Loucy (cell line): ENCODE measurements around the gene AKAP13.

ENCODE experiments used
- H2AFZ ChIP-seq: fragments of 200-600 bp; sonication (generic); 2 replicates; pipeline ENCODE4 v1.6.0; 2016; ENCODE audit warnings: antibody characterized with exemption, mild to moderate bottlenecking, low read length, moderate library complexity
- H3F3A ChIP-seq: fragments of 200-600 bp; 2 replicates; pipeline ENCODE4 v1.6.0; 2016; ENCODE audit warnings: antibody characterized with exemption, low read depth, mild to moderate bottlenecking
- H3K27me3 ChIP-seq: fragments of 200-600 bp; sonication (generic); 2 replicates; pipeline ENCODE4 v1.6.1; 2014; ENCODE audit warnings: low read length, mild to moderate bottlenecking; ENCODE audit not compliant: insufficient read depth, poor library complexity, severe bottlenecking
- H3K36me3 ChIP-seq: fragments of 200-600 bp; sonication (generic); 2 replicates; pipeline ENCODE4 v1.6.1; 2016; ENCODE audit warnings: low read length; ENCODE audit not compliant: insufficient read depth
- H3K4me1 ChIP-seq: fragments of 200-600 bp; sonication (generic); 2 replicates; pipeline ENCODE4 v1.5.1; 2014; ENCODE audit warnings: low read length, mild to moderate bottlenecking; ENCODE audit not compliant: insufficient read depth, poor library complexity, severe bottlenecking
- H3K4me2 ChIP-seq: fragments of 200-600 bp; sonication (generic); 2 replicates; pipeline ENCODE4 v1.6.0; 2014; ENCODE audit warnings: antibody characterized with exemption, low read length, low read depth, mild to moderate bottlenecking; ENCODE audit not compliant: poor library complexity, severe bottlenecking
- H3K4me3 ChIP-seq: fragments of 200-600 bp; sonication (generic); 2 replicates; pipeline ENCODE4 v1.5.1; 2014; ENCODE audit warnings: low read length, mild to moderate bottlenecking, mixed read lengths; ENCODE audit not compliant: poor library complexity, severe bottlenecking
- H3K79me2 ChIP-seq: fragments of 200-600 bp; sonication (generic); 2 replicates; pipeline ENCODE4 v1.6.1; 2014; ENCODE audit warnings: low read length; ENCODE audit not compliant: insufficient read depth
- H3K9ac ChIP-seq: fragments of 200-600 bp; sonication (generic); 2 replicates; pipeline ENCODE4 v1.6.0; 2014; ENCODE audit warnings: mild to moderate bottlenecking, low read depth, low read length, moderate library complexity; ENCODE audit not compliant: poor library complexity, severe bottlenecking
- H3K9me2 ChIP-seq: fragments of 200-600 bp; sonication (generic); replicated peaks from 2 replicates; pipeline ENCODE4 v1.6.1; 2016; ENCODE audit warnings: low read depth, low read length, mixed read lengths
- H3K9me3 ChIP-seq: fragments of 200-600 bp; sonication (generic); 2 replicates; pipeline ENCODE4 v1.6.1; 2014; ENCODE audit warnings: mild to moderate bottlenecking, antibody characterized with exemption, low read length, low read depth; ENCODE audit not compliant: insufficient read depth
- H4K20me1 ChIP-seq: fragments of 200-600 bp; sonication (generic); 2 replicates; pipeline ENCODE4 v1.6.0; 2014; ENCODE audit warnings: antibody characterized with exemption, low read length, mild to moderate bottlenecking; ENCODE audit not compliant: insufficient read depth, poor library complexity, severe bottlenecking
- CTCF ChIP-seq: fragments of 200-600 bp; sonication (generic); conservative IDR thresholded peaks from 2 replicates; pipeline ENCODE4 v1.5.1; 2014; ENCODE audit warnings: mild to moderate bottlenecking, antibody characterized with exemption, low read length
- EZH2phosphoT487 ChIP-seq: fragments of 200-600 bp; IDR thresholded peaks from 2 replicates; pipeline ENCODE4 v1.6.1; 2018; ENCODE audit warnings: antibody characterized with exemption, mild to moderate bottlenecking, moderate library complexity, borderline replicate concordance

Gene AKAP13

GRCh38 chr15:85598718-85599398, 218.5 kb downstream of the AKAP13 start:
- TF ChIP-seq EZH2phosphoT487: no peak
- no peak for TF ChIP-seq CTCF
- H3K4me1 ChIP-seq: peaks cover 32% of the 10 kb centered on the region
- H2AFZ ChIP-seq: no peak overlapping the region
- peaks cover 8% of the 10 kb centered on the region; the same call in 1 of the 2 replicates for H3K36me3 ChIP-seq
- no peaks in the 10 kb centered on the region for H3K27me3 ChIP-seq
- H3K79me2 ChIP-seq: peaks cover 52% of the 10 kb centered on the region
- H3K4me3 ChIP-seq: no peak overlapping the region
- H3K4me2 ChIP-seq: no peak overlapping the region
- H3K9ac ChIP-seq: no peak overlapping the region
- no peaks in the 10 kb centered on the region for H4K20me1 ChIP-seq
- peaks cover 4% of the 10 kb centered on the region; the same call in 1 of the 2 replicates for H3F3A ChIP-seq
- H3K9me2 ChIP-seq: no peaks in the 10 kb centered on the region
- H3K9me3 ChIP-seq: no peaks in the 10 kb centered on the region

DNA sequence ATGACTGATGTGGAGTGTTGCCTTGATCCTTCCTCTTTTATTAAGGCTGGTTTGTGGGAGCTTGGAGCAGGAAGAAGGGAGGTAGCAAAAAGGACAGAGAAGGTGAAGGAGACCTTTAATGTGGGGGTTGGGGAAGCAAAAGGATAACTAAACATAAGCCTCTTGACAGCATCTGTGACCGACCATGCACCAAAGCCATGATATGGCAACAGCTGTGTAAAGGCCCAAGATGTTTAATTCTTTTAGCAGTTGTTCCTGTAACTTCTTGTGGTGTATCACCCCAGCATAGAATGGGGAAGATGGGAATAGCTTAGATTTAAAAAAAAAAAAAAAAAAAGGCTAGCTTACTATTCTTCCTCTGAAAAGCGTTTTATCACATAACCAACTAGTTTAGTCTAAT, 219.6 kb downstream of the AKAP13 start:
- Histone ChIP-seq H4K20me1 (no peaks in the 10 kb centered on the region), H3K4me2 (no peak overlapping the region), H3K9ac (no peak overlapping the region), H3K79me2 (peaks cover 40% of the 10 kb centered on the region; the same call in 1 of the 2 replicates), H3K4me3 (no peak overlapping the region), H3K9me2 (no peaks in the 10 kb centered on the region), H3F3A (peaks cover 4% of the 10 kb centered on the region; the same call in 1 of the 2 replicates), H2AFZ (no peak overlapping the region), H3K27me3 (no peaks in the 10 kb centered on the region), H3K4me1 (peaks cover 28% of the 10 kb centered on the region), H3K36me3 (peaks cover 8% of the 10 kb centered on the region; the same call in 1 of the 2 replicates), H3K9me3 (no peaks in the 10 kb centered on the region)
- TF ChIP-seq EZH2phosphoT487 (no peak), CTCF (no peak)

GRCh38 chr15:85603160-85603559, 222.8 kb downstream of the AKAP13 start:
- H3K9me2 ChIP-seq: no peaks in the 10 kb centered on the region

More at GRCh38 chr15:85603160-85603559, 222.8 kb downstream of the AKAP13 start:
- H3K9me3 ChIP-seq: no peaks in the 10 kb centered on the region
- no peak overlapping the region for H3K4me2 ChIP-seq
- TF ChIP-seq EZH2phosphoT487 (no peak), CTCF (no peak)
- peaks cover 8% of the 10 kb centered on the region; the same call in 1 of the 2 replicates for H3K36me3 ChIP-seq
- H3K4me1 ChIP-seq: peaks cover 18% of the 10 kb centered on the region
- H3K79me2 ChIP-seq: peaks cover 30% of the 10 kb centered on the region; the same call in 1 of the 2 replicates
- H2AFZ ChIP-seq: no peak overlapping the region
- H3F3A ChIP-seq: no peaks in the 10 kb centered on the region
- H3K9ac ChIP-seq: no peak overlapping the region
- no peaks in the 10 kb centered on the region for H3K27me3 ChIP-seq
- no peak overlapping the region for H3K4me3 ChIP-seq
- peaks cover 4% of the 10 kb centered on the region for H4K20me1 ChIP-seq
